GM04503 (cell line): ENCODE measurements around the gene SPATA31E1.
A peak's percentile ranks its signal among the peaks of the same experiment; 100 is the strongest.
"Not testable (repeated sequence)": the region's sequence is repeated elsewhere in the genome, so short reads cannot be mapped to it uniquely, and the experiment has no call there.

Source experiments
- DNase-seq: peaks from one replicate; pipeline ENCODE4 v3.0.0-alpha.2; 2012; ENCODE audit warnings: low read depth

Gene SPATA31E1

GRCh38 chr9:87882627-87883026 is at the start of gene SPATA31E1:
SPATA31E1 (plus strand) TSS chr9:87882877; CDS start chr9:87882892, 15 bp downstream.
- DNase-seq = no peak

- DNase-seq = no peak
Measured at GRCh38 chr9:87834357-87834756, 48.3 kb upstream of the SPATA31E1 start.

GRCh38 chr9:87836536-87836935 is 46.1 kb upstream of the SPATA31E1 start:
- no peak for DNase-seq

GRCh38 chr9:87836951-87837705 is 45.5 kb upstream of the SPATA31E1 start:
- no peak for DNase-seq

GRCh38 chr9:87840134-87840533 is 42.5 kb upstream of the SPATA31E1 start:
- no peak for DNase-seq

- no peak for DNase-seq
Measured at GRCh38 chr9:87842878-87843585, 39.6 kb upstream of the SPATA31E1 start.

GRCh38 chr9:87844506-87844905 is 38.2 kb upstream of the SPATA31E1 start:
- no peak for DNase-seq

- not testable (repeated sequence) for DNase-seq
Measured at GRCh38 chr9:87847817-87848216, 34.9 kb upstream of the SPATA31E1 start.

GRCh38 chr9:87849144-87849758 is 33.4 kb upstream of the SPATA31E1 start:
- DNase-seq = no peak

GRCh38 chr9:87850391-87850790 is 32.3 kb upstream of the SPATA31E1 start:
- DNase-seq = peak; percentile 82

GRCh38 chr9:87851186-87851585 is 31.5 kb upstream of the SPATA31E1 start:
- DNase-seq = not testable (repeated sequence)

GRCh38 chr9:87853302-87853701 is 29.4 kb upstream of the SPATA31E1 start:
- no peak for DNase-seq

- no peak for DNase-seq
Measured at GRCh38 chr9:87853876-87854579, 28.6 kb upstream of the SPATA31E1 start.

GRCh38 chr9:87854580-87854955 is 28.1 kb upstream of the SPATA31E1 start:
- no peak for DNase-seq

GRCh38 chr9:87855061-87855460 is 27.6 kb upstream of the SPATA31E1 start:
- DNase-seq = no peak

GRCh38 chr9:87857141-87857947 is 25.3 kb upstream of the SPATA31E1 start:
- no peak for DNase-seq

GRCh38 chr9:87857948-87858335 is 24.7 kb upstream of the SPATA31E1 start:
- DNase-seq = no peak

GRCh38 chr9:87859137-87859536 is 23.5 kb upstream of the SPATA31E1 start:
- no peak for DNase-seq

- DNase-seq = no peak
Measured at GRCh38 chr9:87859786-87860185, 22.9 kb upstream of the SPATA31E1 start.

- DNase-seq = no peak
Measured at GRCh38 chr9:87861332-87861731, 21.3 kb upstream of the SPATA31E1 start.

- DNase-seq = peak; percentile 48
Measured at GRCh38 chr9:87862536-87863268, 20.0 kb upstream of the SPATA31E1 start.
